PC-9 (cell line): ENCODE data around the gene XYLT2. TPM values are rescaled to one million over a fixed set of nuclear protein-coding genes. Genes with fewer than 3 reads are reported as not detected.

Experiments
- BruUV-seq: library from RNA; stranded (reverse); fragments of 400-500 nt; replicated peaks from 2 replicates; lab custom pipeline; 2021; lab: Mats Ljungman, UMichigan
- CTCF ChIA-PET: fragments of 300-600 bp; sonication (Branson Sonifier 250); formaldehyde crosslinking; loops from one replicate; lab custom pipeline; 2022; ENCODE audit warnings: antibody characterized with exemption; lab: Charles Lee
- POLR2A ChIA-PET: fragments of 300-600 bp; sonication (Branson Sonifier 250); formaldehyde crosslinking; loops from one replicate; lab custom pipeline; 2022; ENCODE audit warnings: antibody characterized with exemption; ENCODE audit not compliant: unreplicated experiment; lab: Charles Lee
- DNase-seq, 2 experiments: peaks; one replicate each; pipeline versions ENCODE4 v3.0.0 to v3.0.0-alpha.2; 2015 to 2022; ENCODE audit warnings: mixed read lengths in 1 of 2
- H2AFZ ChIP-seq: fragments of 200-600 bp; sonication (generic); 2 replicates; pipeline ENCODE4 v1.8.1; 2017; ENCODE audit warnings: antibody characterized with exemption
- H3F3A ChIP-seq: fragments of 200-600 bp; sonication (generic); 2 replicates; pipeline ENCODE4 v1.8.1; 2017; ENCODE audit warnings: antibody characterized with exemption, mild to moderate bottlenecking, low read depth; ENCODE audit not compliant: insufficient read depth
- H3K27ac ChIP-seq: fragments of 200-600 bp; sonication (generic); 2 replicates; pipeline ENCODE4 v1.6.1; 2016; ENCODE audit warnings: mixed run types
- H3K27me3 ChIP-seq: fragments of 200-600 bp; sonication (generic); 2 replicates; pipeline ENCODE4 v1.6.1; 2016; ENCODE audit warnings: low read depth, mixed run types; ENCODE audit not compliant: insufficient read depth
- H3K36me3 ChIP-seq: fragments of 200-600 bp; sonication (generic); 2 replicates; pipeline ENCODE4 v1.6.1; 2016; ENCODE audit warnings: low read depth, mixed run types
- H3K4me1 ChIP-seq: fragments of 200-600 bp; sonication (generic); replicated peaks from 2 replicates; pipeline ENCODE4 v1.6.1; 2016; ENCODE audit warnings: mixed run types; ENCODE audit not compliant: insufficient read depth
- H3K4me2 ChIP-seq: fragments of 200-600 bp; sonication (generic); 2 replicates; pipeline ENCODE4 v1.6.1; 2017; ENCODE audit warnings: mixed run types
- H3K4me3 ChIP-seq: fragments of 200-600 bp; sonication (generic); 2 replicates; pipeline ENCODE4 v1.6.1; 2016; ENCODE audit warnings: mixed run types
- H3K79me2 ChIP-seq: fragments of 200-600 bp; sonication (generic); 2 replicates; pipeline ENCODE4 v1.6.1; 2017; ENCODE audit warnings: low read depth, mixed run types
- H3K9me2 ChIP-seq: fragments of 200-600 bp; sonication (generic); 2 replicates; pipeline ENCODE4 v1.8.1; 2017; ENCODE audit warnings: mild to moderate bottlenecking; ENCODE audit not compliant: insufficient read depth
- H3K9me3 ChIP-seq: fragments of 200-600 bp; sonication (generic); 2 replicates; pipeline ENCODE4 v1.8.1; 2016; ENCODE audit warnings: low read depth; ENCODE audit not compliant: insufficient read depth
- H4K20me1 ChIP-seq: fragments of 200-600 bp; sonication (generic); 2 replicates; pipeline ENCODE4 v1.8.1; 2017; ENCODE audit not compliant: insufficient read depth
- EZH2 ChIP-seq: fragments of 200-600 bp; sonication (generic); IDR thresholded peaks from 2 replicates; pipeline ENCODE4 v1.8.0; 2017; ENCODE audit warnings: antibody characterized with exemption, low read depth
- intact Hi-C: fragments of 100-400 bp; cut with micrococcal nuclease; formaldehyde crosslinking; loops from one replicate; pipeline ENCODE4 v1.10.0; 2022; ENCODE audit not compliant: unreplicated experiment
- total RNA-seq: library from RNA; stranded (reverse); gene quantifications from 2 replicates; pipeline ENCODE4 v1.2.3, GENCODE V29; 2021
- TF ChIP-seq, protein P1 (sequence below): fragments of 200-600 bp; sonication (generic); conservative IDR thresholded peaks from 2 replicates; pipeline ENCODE4 v1.6.1; 2017; ENCODE audit warnings: mixed run types, antibody characterized with exemption, mild to moderate bottlenecking, moderate library complexity

The XYLT2 gene
- total RNA-seq, 1 experiment from 2014 or later, result 37.5 TPM

DNA sequence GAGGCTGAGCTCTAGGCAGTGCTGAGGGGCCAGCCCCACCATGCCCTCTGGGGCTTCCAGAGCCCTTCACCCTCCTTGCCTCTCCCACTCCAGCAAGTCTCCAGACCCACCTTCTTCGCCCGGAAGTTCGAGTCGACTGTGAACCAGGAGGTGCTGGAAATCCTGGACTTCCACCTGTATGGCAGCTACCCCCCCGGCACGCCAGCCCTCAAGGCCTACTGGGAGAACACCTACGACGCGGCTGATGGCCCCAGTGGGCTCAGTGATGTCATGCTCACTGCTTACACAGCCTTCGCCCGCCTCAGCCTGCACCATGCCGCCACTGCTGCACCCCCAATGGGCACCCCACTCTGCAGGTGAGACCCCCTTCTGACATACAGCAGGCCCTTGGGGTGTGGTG is 10.5 kb downstream of the XYLT2 start:
- H3K27ac ChIP-seq, result no peak overlapping the region
- H3K36me3 ChIP-seq, result 0 out of 2 replicates have a peak, but pooled peaks cover 7% of the 10 kb centered on the region
- BruUV-seq, result no TSS peak
- no peak for DNase-seq
- intact Hi-C loops, result no loop called here
- no peaks in the 10 kb centered on the region for H3K4me1 ChIP-seq
- no peaks in the 10 kb centered on the region for H3K27me3 ChIP-seq
- H4K20me1 ChIP-seq, result peaks cover 3% of the 10 kb centered on the region; the same call in 1 of the 2 replicates
- H3F3A ChIP-seq, result no peaks in the 10 kb centered on the region
- H3K9me3 ChIP-seq, result no peaks in the 10 kb centered on the region
- no peak for TF ChIP-seq EZH2
- TF ChIP-seq, protein P1, sequence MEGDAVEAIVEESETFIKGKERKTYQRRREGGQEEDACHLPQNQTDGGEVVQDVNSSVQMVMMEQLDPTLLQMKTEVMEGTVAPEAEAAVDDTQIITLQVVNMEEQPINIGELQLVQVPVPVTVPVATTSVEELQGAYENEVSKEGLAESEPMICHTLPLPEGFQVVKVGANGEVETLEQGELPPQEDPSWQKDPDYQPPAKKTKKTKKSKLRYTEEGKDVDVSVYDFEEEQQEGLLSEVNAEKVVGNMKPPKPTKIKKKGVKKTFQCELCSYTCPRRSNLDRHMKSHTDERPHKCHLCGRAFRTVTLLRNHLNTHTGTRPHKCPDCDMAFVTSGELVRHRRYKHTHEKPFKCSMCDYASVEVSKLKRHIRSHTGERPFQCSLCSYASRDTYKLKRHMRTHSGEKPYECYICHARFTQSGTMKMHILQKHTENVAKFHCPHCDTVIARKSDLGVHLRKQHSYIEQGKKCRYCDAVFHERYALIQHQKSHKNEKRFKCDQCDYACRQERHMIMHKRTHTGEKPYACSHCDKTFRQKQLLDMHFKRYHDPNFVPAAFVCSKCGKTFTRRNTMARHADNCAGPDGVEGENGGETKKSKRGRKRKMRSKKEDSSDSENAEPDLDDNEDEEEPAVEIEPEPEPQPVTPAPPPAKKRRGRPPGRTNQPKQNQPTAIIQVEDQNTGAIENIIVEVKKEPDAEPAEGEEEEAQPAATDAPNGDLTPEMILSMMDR, result no peak
- no peaks in the 10 kb centered on the region for H3K79me2 ChIP-seq
- H3K4me3 ChIP-seq, result no peak overlapping the region
- H3K9me2 ChIP-seq, result no peaks in the 10 kb centered on the region
- ChIA-PET POLR2A (no interaction called here), CTCF (no interaction called here)
- no peak overlapping the region for H3K4me2 ChIP-seq
- H2AFZ ChIP-seq, result no peak overlapping the region

DNA sequence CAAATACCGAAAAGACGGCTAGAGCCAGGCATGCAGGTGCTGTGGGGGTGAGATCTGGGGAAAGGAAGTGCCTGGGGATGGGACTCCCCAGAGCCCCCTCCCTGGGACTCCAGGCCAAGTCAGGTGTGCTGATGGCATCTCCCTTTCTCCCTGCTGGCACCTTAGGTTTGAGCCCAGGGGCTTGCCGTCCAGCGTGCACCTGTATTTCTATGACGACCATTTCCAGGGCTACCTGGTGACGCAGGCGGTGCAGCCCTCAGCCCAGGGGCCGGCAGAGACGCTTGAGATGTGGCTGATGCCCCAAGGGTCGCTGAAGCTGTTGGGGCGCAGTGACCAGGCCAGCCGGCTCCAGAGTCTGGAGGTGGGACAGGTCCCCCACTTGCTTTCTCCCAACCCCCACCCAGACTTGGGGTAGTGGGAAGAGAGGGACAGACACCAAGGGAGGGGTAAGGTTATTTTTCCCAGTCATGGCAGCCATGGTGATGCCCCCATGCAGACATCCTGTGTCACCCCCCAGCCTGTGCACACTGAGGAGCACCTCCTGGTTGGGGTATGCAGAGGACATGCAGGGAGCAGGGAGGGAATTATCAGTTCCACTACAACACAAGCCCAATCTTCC is 11.1 kb downstream of the XYLT2 start:
- H3K79me2 ChIP-seq, result no peaks in the 10 kb centered on the region
- H4K20me1 ChIP-seq, result peaks cover 3% of the 10 kb centered on the region; the same call in 1 of the 2 replicates
- H3K4me3 ChIP-seq, result no peak overlapping the region
- BruUV-seq, result no TSS peak
- no peaks in the 10 kb centered on the region for H3K9me2 ChIP-seq
- no peak for TF ChIP-seq EZH2
- TF ChIP-seq, protein P1, result no peak
- peaks cover 1% of the 10 kb centered on the region; the same call in 1 of the 2 replicates for H3F3A ChIP-seq
- H2AFZ ChIP-seq, result no peak overlapping the region
- ChIA-PET POLR2A (no interaction called here), CTCF (no interaction called here)
- no peak overlapping the region for H3K4me2 ChIP-seq
- no peaks in the 10 kb centered on the region for H3K4me1 ChIP-seq
- no peaks in the 10 kb centered on the region for H3K27me3 ChIP-seq
- intact Hi-C loops, result no loop called here
- DNase-seq, result no peak
- H3K9me3 ChIP-seq, result no peaks in the 10 kb centered on the region
- H3K36me3 ChIP-seq, result 0 out of 2 replicates have a peak, but pooled peaks cover 7% of the 10 kb centered on the region
- H3K27ac ChIP-seq, result no peak overlapping the region

DNA sequence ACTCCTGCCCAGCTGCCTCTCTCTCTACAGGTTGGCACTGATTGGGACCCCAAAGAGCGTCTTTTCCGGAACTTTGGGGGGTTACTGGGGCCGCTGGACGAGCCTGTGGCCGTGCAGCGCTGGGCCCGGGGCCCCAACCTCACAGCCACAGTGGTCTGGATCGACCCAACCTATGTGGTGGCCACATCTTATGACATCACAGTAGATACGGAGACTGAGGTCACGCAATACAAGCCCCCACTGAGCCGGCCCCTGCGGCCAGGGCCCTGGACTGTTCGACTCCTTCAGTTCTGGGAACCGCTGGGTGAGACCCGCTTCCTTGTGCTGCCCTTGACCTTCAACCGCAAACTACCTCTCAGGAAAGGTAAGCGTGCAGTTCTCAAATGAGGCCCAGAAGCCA is 12.3 kb downstream of the XYLT2 start:
- Histone ChIP-seq H3K36me3 (0 out of 2 replicates have a peak, but pooled peaks cover 7% of the 10 kb centered on the region), H3K4me2 (no peak overlapping the region), H4K20me1 (peaks cover 5% of the 10 kb centered on the region; the same call in 1 of the 2 replicates), H3K9me3 (no peaks in the 10 kb centered on the region), H3K4me1 (no peaks in the 10 kb centered on the region), H2AFZ (no peak overlapping the region), H3K9me2 (no peaks in the 10 kb centered on the region), H3F3A (peaks cover 8% of the 10 kb centered on the region; the same call in 1 of the 2 replicates), H3K79me2 (no peaks in the 10 kb centered on the region), H3K27me3 (no peaks in the 10 kb centered on the region), H3K27ac (no peak overlapping the region), H3K4me3 (no peak overlapping the region)
- no TSS peak for BruUV-seq
- DNase-seq, result peak in 1 of 2 experiments; percentile 3
- intact Hi-C loops, result no loop called here
- no peak for TF ChIP-seq EZH2
- TF ChIP-seq, protein P1, result no peak
- POLR2A ChIA-PET, result no interaction called here
- CTCF ChIA-PET, result no interaction called here
